Measurements from ENCODE around the gene FBXO45. TPM values are rescaled to one million over a fixed set of nuclear protein-coding genes. Genes with fewer than 3 reads are reported as not detected.

Gene FBXO45
- total RNA-seq, 2 donors from 2014 or later, result 2.0 to 9.7 TPM

DNA sequence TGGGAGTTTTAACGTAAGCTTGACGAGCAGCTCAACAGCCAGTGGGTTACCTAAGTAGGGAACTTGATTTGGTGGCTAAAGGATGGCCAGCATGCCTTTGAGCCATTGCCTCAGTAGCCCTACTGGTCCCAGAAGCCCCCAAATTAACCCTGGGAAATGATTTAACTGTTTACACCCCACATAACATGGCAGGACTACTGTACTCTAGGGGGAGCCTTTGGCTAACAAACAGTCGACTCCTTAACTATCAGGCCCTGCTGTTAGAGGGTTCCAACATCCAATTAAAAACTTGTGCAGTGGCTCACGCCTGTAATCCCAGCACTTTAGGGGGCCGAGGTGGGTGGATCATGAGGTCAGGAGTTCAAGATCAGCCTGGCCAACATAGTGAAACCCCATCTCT is 43.9 kb upstream of the FBXO45 start:
- no peak for ATAC-seq (ENCODE audit: insufficient number of reproducible peaks, low FRiP score, low read depth)

GRCh38 chr3:196525141-196525540 is 43.3 kb upstream of the FBXO45 start:
- no peak for DNase-seq (ENCODE audit: low spot score)
- H3K9me3 ChIP-seq, result peaks cover 3% of the 10 kb centered on the region
- TF ChIP-seq, protein P1, sequence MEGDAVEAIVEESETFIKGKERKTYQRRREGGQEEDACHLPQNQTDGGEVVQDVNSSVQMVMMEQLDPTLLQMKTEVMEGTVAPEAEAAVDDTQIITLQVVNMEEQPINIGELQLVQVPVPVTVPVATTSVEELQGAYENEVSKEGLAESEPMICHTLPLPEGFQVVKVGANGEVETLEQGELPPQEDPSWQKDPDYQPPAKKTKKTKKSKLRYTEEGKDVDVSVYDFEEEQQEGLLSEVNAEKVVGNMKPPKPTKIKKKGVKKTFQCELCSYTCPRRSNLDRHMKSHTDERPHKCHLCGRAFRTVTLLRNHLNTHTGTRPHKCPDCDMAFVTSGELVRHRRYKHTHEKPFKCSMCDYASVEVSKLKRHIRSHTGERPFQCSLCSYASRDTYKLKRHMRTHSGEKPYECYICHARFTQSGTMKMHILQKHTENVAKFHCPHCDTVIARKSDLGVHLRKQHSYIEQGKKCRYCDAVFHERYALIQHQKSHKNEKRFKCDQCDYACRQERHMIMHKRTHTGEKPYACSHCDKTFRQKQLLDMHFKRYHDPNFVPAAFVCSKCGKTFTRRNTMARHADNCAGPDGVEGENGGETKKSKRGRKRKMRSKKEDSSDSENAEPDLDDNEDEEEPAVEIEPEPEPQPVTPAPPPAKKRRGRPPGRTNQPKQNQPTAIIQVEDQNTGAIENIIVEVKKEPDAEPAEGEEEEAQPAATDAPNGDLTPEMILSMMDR (IDR thresholded peaks at IDR 0.05), result no peak
- H3K4me3 ChIP-seq, result no peak overlapping the region
- peaks cover 0 to 5% of the 10 kb centered on the region in 2 donors for H3K4me1 ChIP-seq (ENCODE audit: control insufficient read depth in 1 of 2, low read depth in 2 of 2)
- no peak for ATAC-seq (ENCODE audit: insufficient number of reproducible peaks, low FRiP score, low read depth)
- H3K27ac ChIP-seq, result no peak overlapping the region
- no peaks in the 10 kb centered on the region for H3K36me3 ChIP-seq
- H3K27me3 ChIP-seq (replicated peaks; ENCODE audit: insufficient read depth), result no peaks in the 10 kb centered on the region

More for the DNA sequence above, 43.9 kb upstream of the FBXO45 start:
- peaks cover 9% of the 10 kb centered on the region for H3K9me3 ChIP-seq
- no peak for DNase-seq (ENCODE audit: low spot score)
- no peaks in the 10 kb centered on the region for H3K36me3 ChIP-seq
- H3K27me3 ChIP-seq (replicated peaks; ENCODE audit: insufficient read depth), result no peaks in the 10 kb centered on the region
- no peak overlapping the region for H3K27ac ChIP-seq
- peaks cover 0 to 5% of the 10 kb centered on the region in 2 donors for H3K4me1 ChIP-seq (ENCODE audit: control insufficient read depth in 1 of 2, low read depth in 2 of 2)
- TF ChIP-seq, protein P1 (IDR thresholded peaks at IDR 0.05), result no peak
- no peak overlapping the region for H3K4me3 ChIP-seq

DNA sequence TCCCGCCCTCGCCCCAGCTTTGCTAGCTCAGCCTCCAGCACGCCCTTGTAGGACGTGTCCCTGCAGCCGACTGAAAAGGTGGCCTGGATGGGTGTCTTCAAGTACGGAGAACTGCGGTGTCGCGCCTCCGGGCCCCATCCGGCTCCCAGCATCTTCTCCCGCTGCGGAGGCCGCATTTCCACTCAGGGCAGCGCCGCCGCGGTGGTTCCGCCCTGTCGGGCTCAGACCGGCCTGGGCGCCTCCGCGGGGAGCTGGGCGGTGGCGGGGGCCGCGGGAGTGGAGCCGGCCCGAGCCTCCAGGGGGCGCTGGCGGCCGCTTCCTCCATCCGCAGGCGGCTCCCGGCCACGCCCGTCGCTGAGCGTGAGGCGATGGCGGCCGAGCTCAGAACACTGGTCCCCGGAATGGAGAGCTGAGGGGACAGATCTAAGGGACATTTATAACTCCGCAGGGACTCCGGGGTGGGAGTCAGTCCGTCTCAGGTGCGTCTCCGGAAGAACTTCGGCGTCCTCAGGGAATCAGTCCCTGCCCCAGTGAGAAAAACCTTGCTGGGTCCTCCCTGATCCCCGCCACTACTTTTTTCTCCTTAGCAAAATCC is 39.7 kb upstream of the FBXO45 start:
- ATAC-seq (ENCODE audit: insufficient number of reproducible peaks, low FRiP score, low read depth) (no peak), DNase-seq (ENCODE audit: low spot score) (no peak)
- Histone ChIP-seq H3K36me3 (no peaks in the 10 kb centered on the region), H3K4me3 (peak overlapping the region; percentile 65), H3K27me3 (replicated peaks; ENCODE audit: insufficient read depth) (no peaks in the 10 kb centered on the region), H3K9me3 (no peaks in the 10 kb centered on the region), H3K4me1 (ENCODE audit: control insufficient read depth in 1 of 2, low read depth in 2 of 2) (peaks cover 0 to 5% of the 10 kb centered on the region in 2 donors), H3K27ac (no peak overlapping the region)
- TF ChIP-seq, protein P1 (IDR thresholded peaks at IDR 0.05), result peak; percentile 78

GRCh38 chr3:196531418-196531817 is 37.0 kb upstream of the FBXO45 start:
- H3K27me3 ChIP-seq (replicated peaks; ENCODE audit: insufficient read depth), result no peaks in the 10 kb centered on the region
- no peak for DNase-seq (ENCODE audit: low spot score)

DNA sequence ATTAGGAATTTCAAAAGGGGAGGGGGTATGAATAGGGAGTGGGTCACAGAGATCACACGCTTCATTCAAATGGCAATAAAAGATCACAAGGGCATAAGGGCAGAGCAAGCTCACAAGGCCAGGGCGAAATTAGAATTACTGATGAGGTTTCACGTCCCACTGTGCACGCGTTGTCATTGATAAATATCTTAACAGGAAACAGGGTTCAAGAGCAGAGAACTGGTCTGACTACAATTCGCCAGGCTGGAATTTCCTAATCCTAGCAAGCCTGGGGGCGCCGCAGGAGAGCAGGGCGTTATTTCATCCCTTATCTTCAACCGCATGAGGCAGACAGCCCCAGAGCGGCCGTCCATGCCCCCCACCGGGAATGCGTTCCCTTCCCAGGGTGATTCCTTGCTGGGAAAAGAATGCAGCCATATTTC is 35.2 kb upstream of the FBXO45 start:
- no peak for DNase-seq (ENCODE audit: low spot score)
- Histone ChIP-seq H3K27ac (no peak overlapping the region), H3K27me3 (replicated peaks; ENCODE audit: insufficient read depth) (no peaks in the 10 kb centered on the region), H3K36me3 (no peaks in the 10 kb centered on the region), H3K9me3 (no peaks in the 10 kb centered on the region), H3K4me3 (no peak overlapping the region), H3K4me1 (ENCODE audit: control insufficient read depth in 1 of 2, low read depth in 2 of 2) (peaks cover 0 to 5% of the 10 kb centered on the region in 2 donors)
- TF ChIP-seq, protein P1 (IDR thresholded peaks at IDR 0.05), result no peak
- no peak for ATAC-seq (ENCODE audit: insufficient number of reproducible peaks, low FRiP score, low read depth)

More at GRCh38 chr3:196531418-196531817, 37.0 kb upstream of the FBXO45 start:
- TF ChIP-seq, protein P1 (IDR thresholded peaks at IDR 0.05), result no peak
- ATAC-seq (ENCODE audit: insufficient number of reproducible peaks, low FRiP score, low read depth), result no peak
- Histone ChIP-seq H3K4me3 (no peak overlapping the region), H3K36me3 (no peaks in the 10 kb centered on the region), H3K4me1 (ENCODE audit: control insufficient read depth in 1 of 2, low read depth in 2 of 2) (peaks cover 0 to 5% of the 10 kb centered on the region in 2 donors), H3K27ac (no peak overlapping the region), H3K9me3 (no peaks in the 10 kb centered on the region)
